Measurements from ENCODE around the gene UGT1A9. TPM values are rescaled to one million over a fixed set of nuclear protein-coding genes. Genes with fewer than 3 reads are reported as not detected.

Gene UGT1A9
- total and polyA plus RNA-seq, 10 of the 15 experiments (the other 5 are each of a cell fraction or from before 2014, with no cell fraction given) = 0.07 TPM; not detected in 9

GRCh38 chr2:233822101-233822771 lies 150.5 kb downstream of the UGT1A9 start (continued):
- TF ChIP-seq JUNB (IDR thresholded peaks at IDR 0.05) (no peak), E2F4 (IDR thresholded peaks at IDR 0.05; ENCODE audit: low read depth, low read length) (no peak), PML (IDR thresholded peaks at IDR 0.05; ENCODE audit: low read length) (no peak), SMC3 (IDR thresholded peaks at IDR 0.05; ENCODE audit: borderline replicate concordance, low read length) (no peak), IRF3 (IDR thresholded peaks at IDR 0.05) (no peak), BHLHE40 (IDR thresholded peaks at IDR 0.05; ENCODE audit: borderline replicate concordance in 1 of 2, low read depth in 2 of 2, low read length in 1 of 2) (no peak)
- TF ChIP-seq, protein P1, sequence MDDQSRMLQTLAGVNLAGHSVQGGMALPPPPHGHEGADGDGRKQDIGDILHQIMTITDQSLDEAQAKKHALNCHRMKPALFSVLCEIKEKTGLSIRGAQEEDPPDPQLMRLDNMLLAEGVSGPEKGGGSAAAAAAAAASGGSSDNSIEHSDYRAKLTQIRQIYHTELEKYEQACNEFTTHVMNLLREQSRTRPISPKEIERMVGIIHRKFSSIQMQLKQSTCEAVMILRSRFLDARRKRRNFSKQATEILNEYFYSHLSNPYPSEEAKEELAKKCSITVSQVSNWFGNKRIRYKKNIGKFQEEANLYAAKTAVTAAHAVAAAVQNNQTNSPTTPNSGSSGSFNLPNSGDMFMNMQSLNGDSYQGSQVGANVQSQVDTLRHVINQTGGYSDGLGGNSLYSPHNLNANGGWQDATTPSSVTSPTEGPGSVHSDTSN (IDR thresholded peaks at IDR 0.05; ENCODE audit: insufficient replicate concordance, low read depth, low read length) = no peak

Other genes with a start within 250 kb of the UGT1A9 start
Only the 7 nearest of the 12 such genes appear.
- not detected in 2 replicates for gene UGT1A8, start 54.3 kb upstream of the UGT1A9 start, total RNA-seq (2014; rRNA removed)
- gene UGT1A8, start 54.3 kb upstream of the UGT1A9 start, total RNA-seq (2014; rRNA removed; fragmentation: Illumina TruSeq; extraction: Trizol) = not detected in 2 replicates
- gene UGT1A8, start 54.3 kb upstream of the UGT1A9 start, total RNA-seq (2021) = not detected in 2 replicates
- gene UGT1A8, start 54.3 kb upstream of the UGT1A9 start, polyA plus RNA-seq (2011; rRNA removed) = not detected in 2 replicates
- gene UGT1A8, start 54.3 kb upstream of the UGT1A9 start, polyA plus RNA-seq (2014; fragmentation: Illumina TruSeq; extraction: Trizol) = not detected in 2 replicates
- gene UGT1A8, start 54.3 kb upstream of the UGT1A9 start, polyA plus RNA-seq (2014; fragmentation: Nextera tagmentation; extraction: Ambion mirVana) = not detected
- not detected in 2 replicates for gene UGT1A8, start 54.3 kb upstream of the UGT1A9 start, polyA plus RNA-seq (2014; rRNA removed)
- not detected for gene UGT1A8, start 54.3 kb upstream of the UGT1A9 start, polyA plus RNA-seq (2016; fragmentation: Nextera tagmentation; extraction: Ambion mirVana)
- not detected in 2 replicates for gene UGT1A10, start 35.5 kb upstream of the UGT1A9 start, total RNA-seq (2014; rRNA removed)
- not detected in 2 replicates for gene UGT1A10, start 35.5 kb upstream of the UGT1A9 start, total RNA-seq (2014; rRNA removed; fragmentation: Illumina TruSeq; extraction: Trizol)
- 0.11 TPM in 1 of 2 replicates, not detected in the other for gene UGT1A10, start 35.5 kb upstream of the UGT1A9 start, total RNA-seq (2021)
- gene UGT1A10, start 35.5 kb upstream of the UGT1A9 start, polyA plus RNA-seq (2011; rRNA removed) = not detected in 2 replicates
- not detected in 2 replicates for gene UGT1A10, start 35.5 kb upstream of the UGT1A9 start, polyA plus RNA-seq (2014; fragmentation: Illumina TruSeq; extraction: Trizol)
- not detected for gene UGT1A10, start 35.5 kb upstream of the UGT1A9 start, polyA plus RNA-seq (2014; fragmentation: Nextera tagmentation; extraction: Ambion mirVana)
- not detected in 2 replicates for gene UGT1A10, start 35.5 kb upstream of the UGT1A9 start, polyA plus RNA-seq (2014; rRNA removed)
- gene UGT1A10, start 35.5 kb upstream of the UGT1A9 start, polyA plus RNA-seq (2016; fragmentation: Nextera tagmentation; extraction: Ambion mirVana) = not detected
- not detected in 2 replicates for gene UGT1A7, start 10.0 kb downstream of the UGT1A9 start, total RNA-seq (2014; rRNA removed)
- not detected in 2 replicates for gene UGT1A7, start 10.0 kb downstream of the UGT1A9 start, total RNA-seq (2014; rRNA removed; fragmentation: Illumina TruSeq; extraction: Trizol)
- gene UGT1A7, start 10.0 kb downstream of the UGT1A9 start, total RNA-seq (2021) = not detected in 2 replicates
- gene UGT1A7, start 10.0 kb downstream of the UGT1A9 start, polyA plus RNA-seq (2011; rRNA removed) = not detected in 2 replicates
- gene UGT1A7, start 10.0 kb downstream of the UGT1A9 start, polyA plus RNA-seq (2014; fragmentation: Illumina TruSeq; extraction: Trizol) = not detected in 2 replicates
- gene UGT1A7, start 10.0 kb downstream of the UGT1A9 start, polyA plus RNA-seq (2014; fragmentation: Nextera tagmentation; extraction: Ambion mirVana) = not detected
- gene UGT1A7, start 10.0 kb downstream of the UGT1A9 start, polyA plus RNA-seq (2014; rRNA removed) = not detected in 2 replicates
- gene UGT1A7, start 10.0 kb downstream of the UGT1A9 start, polyA plus RNA-seq (2016; fragmentation: Nextera tagmentation; extraction: Ambion mirVana) = not detected
- not detected in 2 replicates for gene UGT1A6, start 21.0 kb downstream of the UGT1A9 start, total RNA-seq (2014; rRNA removed)
- gene UGT1A6, start 21.0 kb downstream of the UGT1A9 start, total RNA-seq (2014; rRNA removed; fragmentation: Illumina TruSeq; extraction: Trizol) = not detected in 2 replicates
- not detected in 2 replicates for gene UGT1A6, start 21.0 kb downstream of the UGT1A9 start, total RNA-seq (2021)
- gene UGT1A6, start 21.0 kb downstream of the UGT1A9 start, polyA plus RNA-seq (2011; rRNA removed) = not detected in 2 replicates
- gene UGT1A6, start 21.0 kb downstream of the UGT1A9 start, polyA plus RNA-seq (2014; fragmentation: Illumina TruSeq; extraction: Trizol) = not detected in 2 replicates
- not detected for gene UGT1A6, start 21.0 kb downstream of the UGT1A9 start, polyA plus RNA-seq (2014; fragmentation: Nextera tagmentation; extraction: Ambion mirVana)
- not detected in 2 replicates for gene UGT1A6, start 21.0 kb downstream of the UGT1A9 start, polyA plus RNA-seq (2014; rRNA removed)
- gene UGT1A6, start 21.0 kb downstream of the UGT1A9 start, polyA plus RNA-seq (2016; fragmentation: Nextera tagmentation; extraction: Ambion mirVana) = not detected
- gene UGT1A5, start 41.0 kb downstream of the UGT1A9 start, total RNA-seq (2014; rRNA removed) = not detected in 2 replicates
- gene UGT1A5, start 41.0 kb downstream of the UGT1A9 start, total RNA-seq (2014; rRNA removed; fragmentation: Illumina TruSeq; extraction: Trizol) = not detected in 2 replicates
- gene UGT1A5, start 41.0 kb downstream of the UGT1A9 start, total RNA-seq (2021) = not detected in 2 replicates
- not detected in 2 replicates for gene UGT1A5, start 41.0 kb downstream of the UGT1A9 start, polyA plus RNA-seq (2011; rRNA removed)
- not detected in 2 replicates for gene UGT1A5, start 41.0 kb downstream of the UGT1A9 start, polyA plus RNA-seq (2014; fragmentation: Illumina TruSeq; extraction: Trizol)
- gene UGT1A5, start 41.0 kb downstream of the UGT1A9 start, polyA plus RNA-seq (2014; fragmentation: Nextera tagmentation; extraction: Ambion mirVana) = not detected
- gene UGT1A5, start 41.0 kb downstream of the UGT1A9 start, polyA plus RNA-seq (2014; rRNA removed) = not detected in 2 replicates
- not detected for gene UGT1A5, start 41.0 kb downstream of the UGT1A9 start, polyA plus RNA-seq (2016; fragmentation: Nextera tagmentation; extraction: Ambion mirVana)
- gene UGT1A4, start 46.8 kb downstream of the UGT1A9 start, total RNA-seq (2014; rRNA removed) = not detected in 2 replicates
- not detected in 2 replicates for gene UGT1A4, start 46.8 kb downstream of the UGT1A9 start, total RNA-seq (2014; rRNA removed; fragmentation: Illumina TruSeq; extraction: Trizol)
- 0.21 TPM in 1 of 2 replicates, not detected in the other for gene UGT1A4, start 46.8 kb downstream of the UGT1A9 start, total RNA-seq (2021)
- gene UGT1A4, start 46.8 kb downstream of the UGT1A9 start, polyA plus RNA-seq (2011; rRNA removed) = not detected in 2 replicates
- gene UGT1A4, start 46.8 kb downstream of the UGT1A9 start, polyA plus RNA-seq (2014; fragmentation: Illumina TruSeq; extraction: Trizol) = not detected in 2 replicates
- not detected for gene UGT1A4, start 46.8 kb downstream of the UGT1A9 start, polyA plus RNA-seq (2014; fragmentation: Nextera tagmentation; extraction: Ambion mirVana)
- gene UGT1A4, start 46.8 kb downstream of the UGT1A9 start, polyA plus RNA-seq (2014; rRNA removed) = not detected in 2 replicates
- not detected for gene UGT1A4, start 46.8 kb downstream of the UGT1A9 start, polyA plus RNA-seq (2016; fragmentation: Nextera tagmentation; extraction: Ambion mirVana)
- not detected in 2 replicates for gene UGT1A3, start 57.1 kb downstream of the UGT1A9 start, total RNA-seq (2014; rRNA removed)
- gene UGT1A3, start 57.1 kb downstream of the UGT1A9 start, total RNA-seq (2014; rRNA removed; fragmentation: Illumina TruSeq; extraction: Trizol) = not detected in 2 replicates
- gene UGT1A3, start 57.1 kb downstream of the UGT1A9 start, total RNA-seq (2021) = not detected in 2 replicates
- not detected in 2 replicates for gene UGT1A3, start 57.1 kb downstream of the UGT1A9 start, polyA plus RNA-seq (2011; rRNA removed)
- not detected in 2 replicates for gene UGT1A3, start 57.1 kb downstream of the UGT1A9 start, polyA plus RNA-seq (2014; fragmentation: Illumina TruSeq; extraction: Trizol)
- gene UGT1A3, start 57.1 kb downstream of the UGT1A9 start, polyA plus RNA-seq (2014; fragmentation: Nextera tagmentation; extraction: Ambion mirVana) = not detected
- not detected in 2 replicates for gene UGT1A3, start 57.1 kb downstream of the UGT1A9 start, polyA plus RNA-seq (2014; rRNA removed)
- not detected for gene UGT1A3, start 57.1 kb downstream of the UGT1A9 start, polyA plus RNA-seq (2016; fragmentation: Nextera tagmentation; extraction: Ambion mirVana)